GM19395 (cell line): ENCODE measurements around the gene ZNF326.
"Not testable (repeated sequence)": the region's sequence is repeated elsewhere in the genome, so short reads cannot be mapped to it uniquely, and the experiment has no call there.

Experiments used
- ATAC-seq: cut with Tn5 transposase; IDR thresholded peaks from one replicate; pipeline ENCODE4 v1.9.1; 2021; ENCODE audit warnings: mild to moderate bottlenecking, moderate library complexity; ENCODE audit not compliant: unreplicated experiment

Gene ZNF326

GRCh38 chr1:89995598-89996449 lies 914 bp downstream of the ZNF326 start:
- no peak for ATAC-seq

GRCh38 chr1:89996450-89997110 lies 1.7 kb downstream of the ZNF326 start:
- ATAC-seq: no peak

- not testable (repeated sequence) for ATAC-seq
These were observed 2.2 kb downstream of the ZNF326 start for GRCh38 chr1:89997152-89997551.

GRCh38 chr1:89998306-89998705 lies 3.4 kb downstream of the ZNF326 start:
- no peak for ATAC-seq

GRCh38 chr1:89999208-89999607 lies 4.3 kb downstream of the ZNF326 start:
- no peak for ATAC-seq

- no peak for ATAC-seq
These were observed 4.7 kb downstream of the ZNF326 start for GRCh38 chr1:89999628-90000027.

GRCh38 chr1:90000934-90001676 lies 6.2 kb downstream of the ZNF326 start:
- no peak for ATAC-seq

GRCh38 chr1:90007979-90008404 lies 13.1 kb downstream of the ZNF326 start:
- no peak for ATAC-seq

GRCh38 chr1:90012300-90012699 lies 17.4 kb downstream of the ZNF326 start:
- ATAC-seq: no peak

- ATAC-seq: no peak
These were observed 28.8 kb downstream of the ZNF326 start for GRCh38 chr1:90023691-90024090.

GRCh38 chr1:90027281-90027680 lies 32.4 kb downstream of the ZNF326 start:
- no peak for ATAC-seq

- ATAC-seq: no peak
These were observed 44.7 kb downstream of the ZNF326 start for GRCh38 chr1:90039652-90040051.

- no peak for ATAC-seq
These were observed 48.7 kb downstream of the ZNF326 start for GRCh38 chr1:90043586-90043985.

GRCh38 chr1:90044346-90044745 lies 49.4 kb downstream of the ZNF326 start:
- no peak for ATAC-seq

- ATAC-seq: no peak
These were observed 51.1 kb downstream of the ZNF326 start for GRCh38 chr1:90045853-90046563.

- no peak for ATAC-seq
These were observed 51.7 kb downstream of the ZNF326 start for GRCh38 chr1:90046635-90047034.

- no peak for ATAC-seq
These were observed 53.1 kb downstream of the ZNF326 start for GRCh38 chr1:90048043-90048442.

GRCh38 chr1:90062700-90063643 lies 68.1 kb downstream of the ZNF326 start:
- ATAC-seq: not testable (repeated sequence)

GRCh38 chr1:90064109-90064508 lies 69.2 kb downstream of the ZNF326 start:
- ATAC-seq: not testable (repeated sequence)
